GM19193 (cell line): ENCODE measurements around the gene PA2G4.

Source experiments
- POLR2A ChIP-seq: IDR thresholded peaks from 4 replicates; pipeline ENCODE4 v1.6.1; 2011; ENCODE audit not compliant: insufficient read depth, insufficient read length; ENCODE audit errors: extremely low read depth

PA2G4 gene

DNA sequence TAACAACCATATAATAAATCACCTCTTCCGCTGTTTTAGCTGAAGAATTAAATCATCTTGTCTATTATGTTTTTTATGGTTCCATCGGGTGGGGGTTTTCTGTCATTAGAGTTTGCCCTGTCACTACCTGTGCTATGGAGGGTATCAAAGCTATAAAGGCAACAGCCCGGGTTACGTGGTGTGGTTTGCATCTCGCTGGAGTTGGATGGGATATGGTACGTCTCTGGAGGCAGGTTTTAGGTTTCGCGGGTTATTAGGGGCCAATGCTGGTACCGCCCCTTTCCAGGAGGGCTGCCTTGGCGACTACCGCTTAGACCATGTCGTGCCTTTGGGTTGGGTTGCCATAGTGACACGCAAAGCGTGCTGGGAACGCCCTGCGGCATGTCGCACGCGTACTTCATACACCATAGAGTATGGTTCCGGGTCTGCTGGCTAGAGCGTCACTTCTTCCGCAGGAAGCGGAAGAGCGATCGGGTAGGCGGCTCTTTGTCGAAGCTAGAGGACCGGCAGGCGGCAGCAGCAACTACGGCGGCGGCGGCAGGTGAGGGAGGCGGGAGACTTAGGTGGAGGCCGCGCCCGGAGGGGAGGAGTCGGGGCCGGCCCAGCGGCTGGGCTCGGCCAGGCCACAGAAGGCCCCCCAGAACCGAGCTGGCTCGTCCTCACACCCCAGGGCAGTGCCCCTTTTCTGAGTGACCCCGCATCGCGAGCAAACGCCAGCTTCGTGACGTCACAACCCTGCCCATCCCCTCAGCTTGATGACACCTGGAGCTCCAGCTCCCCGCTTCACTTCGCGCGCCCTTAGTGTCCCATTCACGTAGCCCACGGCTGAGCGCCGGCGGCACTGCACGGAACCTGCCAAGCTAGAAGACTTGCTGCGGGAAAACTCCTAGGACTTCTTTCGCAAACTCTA lies 13.7 kb downstream of the PA2G4 start, which contains the start of gene ZC3H10:
Gene ZC3H10, plus strand, starts transcription at position 489 of the 910 bp plus-strand sequence. CDS start 2,297 bp downstream, outside the sequence.
- TF ChIP-seq POLR2A = peak; percentile 99

- TF ChIP-seq POLR2A = no peak
These were observed 14.5 kb downstream of the PA2G4 start for GRCh38 chr12:56118688-56119357.

DNA sequence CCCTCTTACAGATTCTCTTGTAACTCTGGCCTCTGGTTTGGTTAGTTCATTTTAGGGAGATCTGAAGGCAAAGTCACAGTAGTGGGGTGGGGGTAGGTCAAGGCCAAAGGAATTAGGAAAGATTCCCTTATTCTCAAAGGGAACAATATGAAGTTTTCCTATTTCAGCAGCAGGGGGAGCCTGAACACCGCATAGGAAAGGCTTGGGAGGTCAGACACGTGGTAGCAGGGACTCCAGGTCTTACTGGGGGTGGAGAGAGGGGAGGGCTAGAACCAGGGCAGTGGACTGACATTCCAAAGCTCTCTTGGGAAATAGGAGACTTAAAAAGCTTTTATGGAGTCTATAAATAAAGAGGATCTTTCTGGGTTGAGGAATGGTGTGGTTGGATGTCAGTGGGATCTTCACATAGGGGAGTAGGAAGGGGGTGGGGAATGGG lies 15.0 kb downstream of the PA2G4 start:
- TF ChIP-seq POLR2A = no peak

DNA sequence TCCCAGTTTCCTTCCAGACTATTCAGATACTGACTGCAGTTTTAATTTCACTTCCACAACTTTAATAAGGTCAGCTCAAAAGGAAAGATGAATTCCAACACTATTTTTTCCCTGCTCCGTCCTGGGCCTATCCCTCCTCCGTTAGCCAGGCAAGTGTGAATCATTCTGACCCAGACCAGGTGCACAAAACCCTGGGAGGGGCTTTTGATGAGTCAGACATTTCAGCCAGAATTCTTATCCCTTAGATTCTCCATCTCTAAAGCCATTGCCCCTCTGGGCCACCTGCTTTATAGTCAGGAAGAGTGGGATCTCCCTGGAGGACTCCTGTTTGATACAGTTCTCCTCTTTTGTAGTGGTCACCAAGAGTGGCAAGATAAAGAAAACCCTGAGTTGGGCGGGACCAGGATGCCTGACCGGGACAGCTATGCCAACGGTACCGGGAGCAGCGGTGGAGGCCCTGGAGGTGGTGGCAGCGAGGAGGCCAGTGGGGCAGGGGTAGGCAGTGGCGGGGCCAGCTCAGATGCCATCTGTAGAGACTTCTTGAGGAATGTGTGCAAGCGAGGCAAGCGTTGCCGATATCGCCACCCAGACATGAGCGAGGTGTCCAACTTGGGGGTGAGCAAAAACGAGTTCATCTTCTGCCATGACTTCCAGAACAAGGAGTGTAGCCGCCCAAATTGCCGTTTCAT lies 15.9 kb downstream of the PA2G4 start:
- no peak for TF ChIP-seq POLR2A

GRCh38 chr12:56121204-56121870 lies 17.0 kb downstream of the PA2G4 start:
- no peak for TF ChIP-seq POLR2A

- no peak for TF ChIP-seq POLR2A
These were observed 18.3 kb downstream of the PA2G4 start for GRCh38 chr12:56122637-56123036.

DNA sequence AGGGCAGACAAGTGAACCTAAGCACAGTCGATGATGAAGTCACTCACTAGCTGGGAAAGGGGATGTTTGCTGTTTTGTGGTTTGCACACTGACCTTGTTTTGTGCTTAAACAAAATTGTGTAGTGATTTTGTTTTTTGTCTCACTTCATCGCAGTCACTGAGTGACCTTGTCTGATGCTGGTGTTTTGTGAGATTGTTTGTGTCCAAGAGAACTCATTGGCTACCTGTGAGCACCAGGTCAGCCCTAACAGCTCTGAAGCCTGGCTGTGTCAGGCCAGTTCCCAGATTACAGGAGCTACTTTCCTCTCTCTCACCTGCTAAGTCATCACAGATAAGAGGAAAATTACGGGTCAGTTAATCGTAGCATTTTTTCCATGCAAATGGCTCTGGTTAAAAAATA lies 19.8 kb downstream of the PA2G4 start:
- no peak for TF ChIP-seq POLR2A

- no peak for TF ChIP-seq POLR2A
These were observed 22.4 kb downstream of the PA2G4 start for GRCh38 chr12:56126732-56127239.

- no peak for TF ChIP-seq POLR2A
These were observed 23.1 kb downstream of the PA2G4 start for GRCh38 chr12:56127485-56127887.

- TF ChIP-seq POLR2A = peak; percentile 78
These were observed 23.7 kb downstream of the PA2G4 start, which contains the start of gene ESYT1 for GRCh38 chr12:56127888-56128669. Gene ESYT1 (plus strand): TSS chr12:56128267. CDS start chr12:56128320, 53 bp downstream.

DNA sequence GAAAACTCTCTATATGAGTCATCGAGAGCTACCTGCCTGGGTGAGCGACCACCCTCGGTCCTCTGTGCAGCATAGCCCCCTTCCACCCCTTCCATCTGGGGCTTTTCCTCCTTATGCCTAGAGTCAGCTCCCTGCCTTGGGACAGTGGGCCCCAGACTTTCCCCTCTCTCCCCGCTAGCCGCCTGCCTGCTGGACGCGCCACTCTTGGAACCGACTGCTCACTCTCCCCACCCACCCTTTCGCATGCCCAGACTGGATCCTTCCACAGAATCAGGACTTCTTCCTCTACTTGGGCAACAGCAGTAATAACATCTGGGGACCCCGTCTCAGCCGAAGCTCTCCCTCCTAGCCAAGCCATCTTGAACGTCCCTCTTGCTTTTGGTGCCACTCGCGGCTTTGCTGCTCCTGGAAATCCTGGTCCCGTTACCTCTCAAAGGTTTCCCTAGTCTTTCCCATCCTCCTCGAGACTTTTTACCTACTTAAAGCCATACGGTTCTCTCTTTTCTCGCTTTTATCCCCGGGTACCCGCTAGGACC lies 24.4 kb downstream of the PA2G4 start:
- TF ChIP-seq POLR2A = no peak

DNA sequence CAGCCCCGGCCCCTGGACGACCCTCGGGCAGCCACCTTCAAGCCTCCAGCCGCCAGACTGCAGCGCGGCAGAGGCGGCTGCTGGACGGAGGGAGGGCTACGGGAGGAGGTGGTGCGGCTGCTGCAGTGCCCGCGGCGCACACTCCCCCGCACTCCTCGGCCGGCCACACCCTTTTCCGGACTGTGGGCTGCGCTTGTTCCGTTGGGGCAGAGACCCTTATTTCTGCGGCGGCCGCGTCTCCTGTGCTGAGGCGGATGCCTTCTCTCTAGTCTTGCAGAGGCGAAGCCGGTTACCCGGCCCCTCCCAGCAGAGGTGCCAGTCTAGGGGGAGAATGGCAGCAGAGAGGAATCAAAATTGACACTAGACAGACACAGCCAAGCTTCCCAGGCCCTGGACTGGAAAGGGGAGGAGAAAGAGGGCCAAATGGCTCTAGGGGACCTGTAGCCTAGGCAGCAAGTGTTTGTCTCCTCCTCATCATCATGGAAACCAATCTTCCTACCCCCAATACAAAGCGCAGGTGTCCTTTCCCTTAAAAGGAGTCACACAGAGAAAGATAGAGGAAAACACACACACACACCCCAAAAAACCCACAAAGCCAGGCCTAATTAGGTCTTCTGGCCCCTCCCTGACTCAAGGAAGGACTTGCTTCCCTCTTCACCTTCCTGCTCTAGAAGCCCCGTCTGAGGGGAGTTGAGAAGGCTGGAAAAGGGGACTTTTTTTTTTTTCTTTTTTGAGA lies 25.0 kb downstream of the PA2G4 start:
- peak; percentile 66 for TF ChIP-seq POLR2A
